GM19193 (cell line): ENCODE results near the gene MSRB1.

Experiments used
- POLR2A ChIP-seq: IDR thresholded peaks from 4 replicates; pipeline ENCODE4 v1.6.1; 2011; ENCODE audit not compliant: insufficient read depth, insufficient read length; ENCODE audit errors: extremely low read depth

Gene MSRB1

GRCh38 chr16:1938316-1938715 is 4.7 kb downstream of the MSRB1 start:
- TF ChIP-seq POLR2A, result no peak

- TF ChIP-seq POLR2A, result no peak
Measured at GRCh38 chr16:1936945-1937479, 6.0 kb downstream of the MSRB1 start.

DNA sequence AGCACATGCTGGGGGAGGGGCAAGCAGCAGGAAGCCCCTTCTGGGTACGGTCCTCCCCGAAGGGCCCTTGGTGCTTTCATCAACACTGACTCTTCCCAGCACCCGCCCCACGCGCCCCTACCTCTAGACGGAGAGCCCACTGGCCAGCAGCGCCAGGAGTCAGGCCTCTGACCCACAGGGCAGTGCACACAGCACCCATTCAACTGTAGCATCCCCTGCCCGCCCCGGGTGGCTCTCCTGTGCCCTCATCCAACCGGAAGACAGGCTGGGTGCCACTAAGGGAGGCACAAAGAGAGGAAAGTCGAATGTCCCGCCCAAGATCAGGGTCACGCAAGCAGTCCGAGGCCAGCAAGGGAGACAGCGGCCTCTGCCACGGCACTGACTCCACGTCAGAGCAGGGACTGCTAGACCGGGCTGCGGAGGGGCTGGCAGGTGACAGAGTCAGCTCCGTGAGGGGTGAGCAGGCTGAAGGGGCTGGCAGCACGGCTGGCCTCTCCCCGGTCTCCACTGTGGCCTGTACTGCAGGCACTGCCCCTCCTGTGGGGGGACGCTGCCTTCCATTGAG is 9.8 kb downstream of the MSRB1 start:
- no peak for TF ChIP-seq POLR2A

DNA sequence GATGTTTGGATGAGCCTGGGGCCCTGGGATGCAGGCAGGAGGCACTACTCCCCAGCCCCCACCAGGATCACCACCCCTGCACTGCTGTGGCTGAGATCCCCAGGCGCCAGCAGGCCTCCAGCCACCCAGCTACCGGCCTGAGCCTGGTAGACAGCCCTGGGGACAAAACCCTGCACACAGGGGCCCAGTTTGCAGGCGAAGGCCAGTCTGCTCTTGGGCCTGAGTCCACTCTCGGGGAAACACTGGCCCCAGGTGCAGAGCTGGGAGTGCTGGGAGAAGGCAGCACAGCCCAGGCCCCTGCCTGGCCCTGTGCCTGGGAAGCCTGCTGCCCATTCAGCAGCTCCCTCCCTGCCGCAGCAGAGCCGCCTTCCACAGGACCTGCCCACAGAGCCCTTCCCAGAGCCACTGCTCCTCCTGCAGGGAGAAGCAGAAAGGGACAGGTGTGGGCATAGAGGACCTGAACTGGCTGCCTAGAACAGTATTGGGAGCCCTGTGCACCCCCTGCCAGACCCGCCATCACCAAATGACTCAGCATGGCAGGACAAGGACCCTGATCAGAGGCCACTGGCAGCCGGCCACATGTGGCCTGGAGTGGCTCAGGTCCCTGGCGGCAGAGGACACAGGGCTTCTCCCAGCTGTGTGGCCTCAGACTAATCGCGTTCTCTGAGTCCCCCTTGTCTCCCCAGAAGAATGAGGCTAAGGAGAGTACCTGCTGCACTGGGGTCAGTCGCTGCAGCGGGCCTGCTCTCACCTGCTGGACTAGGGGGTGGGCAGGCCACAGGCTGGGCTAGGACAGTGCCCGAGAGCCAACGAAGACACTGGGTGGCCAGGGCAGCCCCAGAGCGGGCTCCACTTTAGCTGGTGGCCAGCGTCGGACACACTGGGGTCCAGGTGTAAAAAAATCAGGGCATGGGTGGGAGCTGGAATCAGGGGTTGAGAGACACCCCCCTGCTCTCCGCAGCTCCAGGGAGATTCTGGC is 10.7 kb downstream of the MSRB1 start:
- no peak for TF ChIP-seq POLR2A

- TF ChIP-seq POLR2A, result no peak
Measured at GRCh38 chr16:1930338-1930720, 12.7 kb downstream of the MSRB1 start.

DNA sequence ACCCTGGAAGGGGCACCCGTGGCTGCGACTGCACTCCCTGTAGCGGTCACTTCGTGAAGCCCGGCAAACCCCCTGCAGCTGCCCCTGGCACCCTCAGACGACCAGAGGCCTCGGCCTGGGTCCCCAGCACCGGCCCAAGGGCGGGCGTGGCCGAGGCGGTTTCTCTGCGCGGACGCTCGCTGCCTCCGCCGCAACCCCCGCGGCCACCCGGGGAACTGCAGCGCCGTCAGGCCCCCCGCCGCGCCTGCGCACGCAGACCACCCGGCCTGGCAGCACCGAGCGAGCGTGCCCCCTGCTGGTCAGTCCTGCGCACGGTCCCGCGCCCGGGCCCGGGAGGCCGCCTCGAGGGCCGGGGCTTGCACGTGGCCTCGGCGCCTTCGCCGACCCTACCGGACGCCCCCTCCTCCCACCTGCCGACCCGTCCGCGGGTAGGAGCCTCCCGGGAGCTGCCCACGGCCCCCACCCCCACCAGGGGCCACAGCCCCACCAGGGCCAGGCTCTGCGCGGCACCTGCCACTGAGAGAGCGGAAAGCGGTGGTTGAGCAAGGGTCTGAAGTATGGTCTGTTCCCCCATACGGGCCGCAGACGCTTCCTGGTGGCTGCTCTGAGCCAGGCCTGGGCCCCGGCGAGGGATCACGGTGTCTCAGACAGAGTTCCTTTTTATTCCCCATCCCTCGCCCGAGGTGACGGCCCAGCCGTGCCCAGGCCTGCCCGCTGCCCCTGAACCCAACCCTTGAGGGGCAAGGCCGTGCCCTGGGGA is 13.2 kb downstream of the MSRB1 start:
- no peak for TF ChIP-seq POLR2A

DNA sequence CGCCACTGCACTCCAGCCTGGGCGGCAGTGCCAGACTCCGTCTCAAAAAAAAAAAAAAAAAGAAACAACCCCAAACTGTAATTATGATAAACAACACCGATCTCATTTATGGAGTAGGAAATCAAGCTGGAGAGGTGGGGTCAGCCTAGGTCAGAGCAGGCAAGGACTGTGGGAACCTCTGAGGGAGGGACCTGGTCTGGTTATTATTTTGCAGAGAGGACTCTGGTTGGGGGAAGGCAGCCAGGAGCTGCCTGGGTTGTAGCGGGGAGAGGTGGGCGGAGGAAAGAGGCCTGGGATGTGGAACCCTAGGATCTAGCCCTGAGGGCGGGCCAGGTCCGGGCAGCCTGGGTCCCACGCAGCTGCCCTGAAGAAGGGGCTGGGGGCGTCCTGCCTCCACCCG is 13.9 kb downstream of the MSRB1 start:
- TF ChIP-seq POLR2A, result no peak

DNA sequence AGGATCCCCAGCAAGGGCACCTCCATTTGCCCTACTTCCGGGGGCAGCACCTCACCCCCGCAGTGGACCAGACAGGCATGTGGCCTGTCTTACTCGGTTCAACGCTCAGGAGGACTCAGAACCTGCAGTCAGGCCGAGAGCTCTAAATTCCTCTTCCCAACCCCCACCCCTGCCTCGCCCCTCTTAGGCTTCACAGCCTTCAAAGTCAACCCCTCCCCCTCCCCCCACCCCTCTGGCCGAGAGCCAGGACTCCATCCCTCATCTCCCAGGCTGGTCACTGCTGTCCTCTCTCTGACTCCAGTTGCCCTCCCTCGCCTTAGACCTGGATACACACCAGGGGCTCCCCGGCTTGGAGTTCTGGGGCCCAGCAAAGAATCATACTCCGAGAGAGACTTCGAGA is 16.7 kb downstream of the MSRB1 start:
- no peak for TF ChIP-seq POLR2A

GRCh38 chr16:1924095-1924494 is 18.9 kb downstream of the MSRB1 start:
- no peak for TF ChIP-seq POLR2A

- TF ChIP-seq POLR2A, result no peak
Measured at GRCh38 chr16:1923299-1924034, 19.5 kb downstream of the MSRB1 start.

GRCh38 chr16:1922357-1922756 is 20.6 kb downstream of the MSRB1 start:
- no peak for TF ChIP-seq POLR2A

- TF ChIP-seq POLR2A, result no peak
Measured at GRCh38 chr16:1920727-1921171, 22.2 kb downstream of the MSRB1 start.

- TF ChIP-seq POLR2A, result no peak
Measured at GRCh38 chr16:1919327-1919998, 23.5 kb downstream of the MSRB1 start.
